GM21526 (cell line): ENCODE results near the gene BIK.
"Not testable (repeated sequence)": the region's sequence is repeated elsewhere in the genome, so short reads cannot be mapped to it uniquely, and the experiment has no call there.

Experiments used
- ATAC-seq: cut with Tn5 transposase; IDR thresholded peaks from one replicate; pipeline ENCODE4 v1.9.1; 2021; ENCODE audit warnings: moderate library complexity; ENCODE audit not compliant: unreplicated experiment, low FRiP score

The BIK gene

DNA sequence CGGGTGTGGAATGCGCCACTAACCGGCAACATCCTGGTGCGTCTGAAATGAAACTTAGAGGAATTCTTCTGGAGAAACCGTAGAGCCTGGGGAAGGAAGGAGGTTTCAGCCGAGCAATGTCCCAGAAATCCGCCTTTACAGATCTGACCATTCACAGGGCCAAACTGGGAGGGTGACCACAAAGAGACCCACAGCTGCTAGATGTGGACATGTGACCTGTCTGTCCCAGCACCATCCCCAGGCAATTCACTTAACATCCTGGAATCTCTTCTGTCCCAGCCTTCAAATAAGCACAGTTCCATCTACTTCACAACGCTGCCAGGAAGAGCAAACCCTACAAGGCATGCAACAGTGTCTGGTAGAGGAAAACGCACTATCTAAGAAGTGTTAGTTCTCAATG, 22.9 kb downstream of the BIK start:
- no peak for ATAC-seq

DNA sequence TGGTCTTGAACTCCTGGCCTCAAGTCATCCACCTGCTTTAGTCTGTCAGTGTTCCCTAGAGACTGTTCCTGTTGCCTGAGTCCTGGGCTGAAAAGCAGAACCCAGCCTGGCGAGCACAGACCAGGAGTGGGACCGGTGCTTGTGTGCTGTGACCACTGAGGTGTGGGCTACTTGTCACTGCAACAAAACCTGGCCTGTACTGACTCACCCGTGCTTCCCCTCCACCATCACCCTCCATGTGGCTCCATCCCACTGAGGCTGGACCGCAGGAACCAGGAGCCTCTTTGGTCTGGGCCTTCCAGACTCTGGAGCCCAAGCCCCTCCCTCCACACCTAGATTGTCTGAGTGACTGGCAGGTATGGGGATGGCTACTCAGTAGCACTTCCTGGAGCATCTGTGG, 24.0 kb downstream of the BIK start:
- no peak for ATAC-seq

DNA sequence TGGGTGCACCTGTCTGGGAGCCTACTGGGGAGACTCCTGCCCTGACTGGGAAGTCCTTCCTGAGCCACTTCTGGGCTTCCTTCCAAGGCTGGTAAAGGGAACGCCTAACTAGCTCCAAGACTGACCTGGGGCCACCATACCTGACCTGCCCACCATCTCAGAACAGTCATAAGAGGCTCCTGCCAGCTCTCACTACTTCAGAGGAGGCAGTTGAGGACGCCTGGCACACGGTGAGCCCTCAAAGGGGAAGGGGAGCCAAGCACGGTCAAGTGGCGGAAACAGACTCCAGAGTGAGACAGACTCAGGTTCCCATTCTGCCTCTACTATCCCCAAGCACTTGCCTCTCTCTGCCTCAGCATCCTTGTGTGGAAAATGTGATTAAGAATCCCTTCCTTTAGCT, 25.0 kb downstream of the BIK start:
- ATAC-seq = no peak

DNA sequence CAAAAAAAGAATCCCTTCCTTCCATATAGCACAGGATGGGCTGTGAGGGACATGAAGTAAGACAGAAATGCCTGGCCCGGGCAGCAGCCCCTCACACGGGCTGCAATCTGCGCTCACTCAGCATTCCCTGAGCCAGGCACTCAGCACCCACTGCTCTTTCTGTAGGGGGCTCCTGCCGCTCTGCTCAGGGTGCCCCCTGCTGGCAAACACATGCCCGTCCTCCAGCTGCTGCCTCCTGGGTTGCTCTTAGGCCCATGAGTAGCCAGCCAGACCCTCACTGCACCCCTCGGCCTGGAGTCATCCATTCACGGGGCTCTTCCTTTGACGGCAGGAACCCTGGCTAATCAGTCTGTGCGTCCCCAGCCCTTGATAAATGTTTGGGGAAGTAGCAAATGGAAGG, 25.7 kb downstream of the BIK start:
- ATAC-seq = no peak

DNA sequence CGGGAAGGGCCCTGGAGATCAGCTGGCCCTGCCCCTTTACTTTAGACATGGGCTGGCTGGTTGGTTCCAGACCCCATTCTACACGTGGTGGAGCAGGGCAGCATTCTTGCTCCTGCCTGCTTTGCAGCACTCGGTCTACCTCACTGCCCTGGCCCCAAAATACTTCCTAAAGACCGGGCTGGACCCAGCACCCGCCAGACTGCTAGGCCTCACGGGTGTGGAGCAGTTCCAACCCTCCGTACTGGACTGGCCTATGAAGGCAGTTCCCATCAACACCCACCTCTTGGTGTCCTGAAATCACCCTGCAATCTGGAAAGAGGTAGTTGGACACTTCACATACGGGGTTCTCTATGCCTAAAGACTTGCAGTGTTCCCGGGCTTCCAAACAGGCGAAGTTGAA, 26.3 kb downstream of the BIK start:
- ATAC-seq = no peak

DNA sequence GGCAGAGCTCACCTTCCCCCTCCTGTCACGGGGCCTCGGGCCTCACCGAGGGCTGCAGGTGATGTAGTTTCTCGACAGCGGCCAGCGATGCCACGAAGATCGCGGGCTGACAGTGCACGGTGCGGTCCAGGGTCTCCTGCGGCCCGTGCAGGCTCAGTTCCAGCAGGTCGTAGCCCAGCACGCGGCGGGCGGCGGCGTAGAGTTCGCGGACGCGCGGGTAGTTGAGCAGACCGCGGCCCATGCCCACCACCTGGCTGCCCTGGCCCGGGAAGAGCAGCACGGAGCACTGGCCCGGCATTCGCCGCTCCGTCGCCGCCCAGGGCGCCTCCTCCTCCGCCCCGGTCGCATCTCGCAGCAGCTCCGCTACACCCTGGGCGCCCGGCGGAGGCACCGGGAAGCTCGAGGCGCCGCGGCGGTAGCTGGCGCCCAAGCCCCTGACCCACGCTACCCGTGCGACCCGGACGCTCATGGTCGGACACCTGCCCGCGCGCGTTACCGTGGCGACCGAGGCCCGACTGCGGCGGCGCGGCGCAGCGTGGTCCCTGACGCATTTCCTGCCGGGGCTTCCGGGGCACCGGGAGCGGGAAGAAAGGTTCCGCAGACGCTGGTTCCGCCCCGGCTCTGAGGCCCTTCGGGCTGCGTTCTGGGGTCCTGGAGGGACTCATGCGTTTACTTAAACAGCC, 32.5 kb downstream of the BIK start, which contains the start of gene MCAT:
Gene MCAT, minus strand, starts transcription at position 519 of the 683 bp plus-strand sequence. Its CDS starts 50 bp downstream, at position 469.
- ATAC-seq = peak; percentile 66

DNA sequence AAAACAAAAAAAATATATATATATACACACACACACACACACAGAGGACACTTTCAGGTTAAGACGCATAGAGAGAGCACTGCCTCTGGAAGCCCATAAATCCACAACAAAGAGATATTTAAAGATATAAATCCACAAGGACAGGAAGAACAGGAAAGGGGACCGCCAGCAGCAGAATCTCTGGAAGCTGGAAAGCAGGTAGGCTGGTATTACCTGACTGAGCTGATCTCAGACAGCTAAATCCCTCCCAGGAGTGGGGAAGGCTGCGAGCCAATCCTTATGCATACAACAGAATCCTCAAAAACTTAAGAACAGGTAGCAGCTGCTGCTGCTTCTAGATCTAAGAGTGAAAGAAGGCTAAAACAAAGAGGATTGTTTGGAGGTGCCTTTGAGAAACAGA, 34.4 kb downstream of the BIK start:
- ATAC-seq = no peak

DNA sequence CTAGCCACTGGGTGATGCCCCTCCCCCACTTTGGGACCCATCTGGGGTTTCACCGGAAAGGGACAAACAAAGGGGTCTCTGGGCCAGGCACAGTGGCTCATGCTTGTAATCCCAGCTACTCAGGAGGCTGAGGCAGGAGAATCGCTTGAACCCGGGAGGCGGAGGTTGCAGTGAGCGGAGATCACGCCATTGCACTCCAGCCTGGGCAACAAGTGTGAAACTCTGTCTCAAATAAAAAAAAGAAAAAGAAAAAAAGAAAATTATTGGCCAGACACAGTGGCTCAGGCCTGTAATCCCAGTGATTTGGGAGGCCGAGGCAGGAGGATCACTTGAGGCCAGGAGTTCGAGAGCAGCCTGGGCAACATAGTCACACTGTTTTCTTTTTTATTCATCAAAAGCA, 34.8 kb downstream of the BIK start:
- ATAC-seq = not testable (repeated sequence)

DNA sequence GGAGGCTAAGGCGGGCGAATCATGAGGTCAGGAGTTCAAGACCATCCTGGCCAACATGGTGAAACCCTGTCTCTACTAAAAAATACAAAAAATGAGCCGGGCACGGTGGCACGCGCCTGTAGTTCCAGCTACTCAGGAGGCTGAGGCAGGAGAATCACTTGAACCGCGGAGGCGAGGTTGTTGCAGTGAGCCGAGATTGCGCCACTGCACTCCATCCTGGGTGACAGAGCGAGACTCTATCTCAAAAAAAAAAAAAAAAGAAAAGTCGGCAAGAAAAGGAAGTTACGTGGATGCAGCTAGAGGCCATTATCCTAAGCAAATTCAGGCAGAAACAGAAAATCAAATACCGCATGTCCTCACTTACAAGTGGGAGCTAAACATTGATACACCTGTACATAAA, 35.8 kb downstream of the BIK start:
- not testable (repeated sequence) for ATAC-seq

DNA sequence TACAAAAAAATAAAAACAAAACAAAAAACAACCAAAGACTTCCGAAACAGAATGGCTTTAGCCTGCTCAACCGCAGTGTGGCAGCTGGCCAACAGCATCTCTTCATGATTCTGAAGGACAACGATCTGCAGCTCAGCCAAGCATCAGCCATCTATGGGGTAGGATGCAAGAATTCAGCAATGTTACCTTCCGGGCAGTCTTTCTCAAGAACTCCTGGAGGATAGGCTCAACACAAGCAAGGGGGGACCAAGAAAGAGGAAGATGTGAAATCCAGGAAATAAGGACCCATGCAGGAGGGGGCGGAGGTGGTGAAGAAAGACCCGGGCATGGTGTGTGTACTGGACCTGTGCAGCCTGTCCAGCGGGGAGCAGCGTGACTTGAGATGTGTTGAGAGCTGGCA, 37.3 kb downstream of the BIK start:
- ATAC-seq = no peak

DNA sequence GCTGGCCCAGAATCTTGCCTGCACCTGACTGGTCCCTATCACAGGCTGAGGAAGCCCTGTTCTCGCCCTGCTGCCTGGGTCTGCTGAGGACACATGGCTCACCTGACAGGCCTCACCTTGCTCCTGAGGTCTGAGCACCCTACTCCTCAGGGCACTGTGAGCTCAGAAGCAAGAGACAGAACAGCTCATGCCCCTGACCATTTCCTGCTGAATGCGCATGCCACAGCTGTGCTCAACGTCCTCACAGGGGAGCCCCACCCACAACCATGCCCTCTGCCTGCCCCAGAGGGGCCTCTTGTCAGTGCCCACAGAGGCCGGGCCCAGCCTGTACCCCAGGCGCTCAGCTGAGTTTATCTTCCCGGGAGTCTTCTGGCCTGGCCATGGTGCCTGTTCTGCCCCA, 38.0 kb downstream of the BIK start:
- no peak for ATAC-seq

DNA sequence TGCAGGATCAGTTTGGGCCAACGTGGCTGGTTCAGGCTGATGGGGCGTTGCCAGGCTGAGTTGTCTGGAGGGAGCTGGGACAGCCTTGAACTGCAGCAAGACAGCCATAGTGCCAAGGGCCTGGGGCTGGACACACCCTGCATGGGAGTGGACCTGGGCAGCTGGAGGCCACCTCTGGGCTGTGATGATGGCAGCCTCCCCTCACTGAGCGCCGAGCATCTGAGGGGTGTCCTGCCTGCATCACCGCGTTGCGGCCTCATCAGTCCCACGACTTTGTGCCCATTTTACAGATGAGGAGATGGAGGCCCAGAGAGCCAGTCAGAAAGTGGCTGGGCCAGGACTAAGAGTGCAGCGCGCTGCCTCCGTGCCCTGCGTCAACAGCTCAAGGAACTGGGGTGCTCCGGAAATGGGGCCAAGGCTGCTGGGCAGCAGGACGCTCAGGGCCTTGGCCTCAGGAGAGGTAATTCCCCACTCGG, 40.2 kb downstream of the BIK start:
- ATAC-seq = no peak

DNA sequence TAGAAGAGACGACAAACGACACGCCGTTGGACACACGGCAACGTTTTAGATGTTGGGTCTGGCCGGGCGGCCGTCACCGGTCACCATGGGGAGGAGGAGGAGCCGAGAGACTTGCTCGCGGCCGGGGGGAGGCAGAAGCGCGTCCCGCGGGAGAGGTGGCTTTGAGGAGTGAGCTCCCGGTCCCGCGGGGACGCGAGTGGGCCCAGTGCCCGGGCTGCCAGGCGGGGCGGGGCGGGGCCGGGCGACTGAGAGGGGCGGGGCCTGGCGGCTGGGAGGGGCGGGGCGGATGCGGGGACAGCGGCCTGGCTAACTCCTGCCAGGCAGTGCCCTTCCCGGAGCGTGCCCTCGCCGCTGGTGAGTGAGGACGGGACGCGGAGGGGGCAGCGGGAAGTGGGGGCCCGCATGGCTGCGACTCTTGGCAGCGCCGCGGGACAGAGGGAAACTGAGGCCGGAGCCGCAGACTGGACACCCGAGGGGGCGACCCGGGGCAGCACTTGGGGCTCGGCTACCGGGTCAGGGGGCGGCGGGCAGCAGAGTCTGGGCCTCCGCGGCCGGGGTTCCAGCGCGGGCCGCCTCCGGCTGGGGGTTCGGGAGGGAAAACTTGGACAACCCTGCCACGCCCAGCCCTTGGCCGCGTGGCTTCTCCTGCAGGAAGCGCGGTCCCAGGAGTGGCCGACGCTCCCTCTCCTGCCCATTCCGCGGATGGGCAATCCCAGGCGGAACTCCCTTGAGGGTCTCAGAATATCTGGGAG, 40.9 kb downstream of the BIK start, which contains the start of gene TSPO:
Gene TSPO, plus strand, starts transcription at position 309 of the 752 bp plus-strand sequence. CDS start 7,680 bp downstream, outside the sequence.
- no peak for ATAC-seq

DNA sequence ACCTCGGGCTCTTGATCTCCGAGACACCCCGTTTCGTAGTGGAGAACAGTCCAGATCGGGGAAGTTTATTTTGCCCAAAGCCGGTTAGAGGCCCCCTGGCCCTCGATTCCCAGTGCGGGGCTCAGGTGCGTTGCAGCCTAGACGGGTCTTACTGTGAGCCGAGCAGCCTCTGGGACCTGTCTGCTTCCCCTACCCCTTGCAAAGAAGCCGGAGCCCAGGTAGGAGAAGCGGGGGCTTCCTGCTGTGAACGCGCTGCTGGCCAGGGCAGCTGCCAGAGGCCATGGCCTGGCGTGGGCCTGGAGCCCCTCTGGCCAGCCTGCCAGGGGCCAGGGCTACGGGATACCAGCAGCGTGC, 41.4 kb downstream of the BIK start:
- ATAC-seq = no peak

DNA sequence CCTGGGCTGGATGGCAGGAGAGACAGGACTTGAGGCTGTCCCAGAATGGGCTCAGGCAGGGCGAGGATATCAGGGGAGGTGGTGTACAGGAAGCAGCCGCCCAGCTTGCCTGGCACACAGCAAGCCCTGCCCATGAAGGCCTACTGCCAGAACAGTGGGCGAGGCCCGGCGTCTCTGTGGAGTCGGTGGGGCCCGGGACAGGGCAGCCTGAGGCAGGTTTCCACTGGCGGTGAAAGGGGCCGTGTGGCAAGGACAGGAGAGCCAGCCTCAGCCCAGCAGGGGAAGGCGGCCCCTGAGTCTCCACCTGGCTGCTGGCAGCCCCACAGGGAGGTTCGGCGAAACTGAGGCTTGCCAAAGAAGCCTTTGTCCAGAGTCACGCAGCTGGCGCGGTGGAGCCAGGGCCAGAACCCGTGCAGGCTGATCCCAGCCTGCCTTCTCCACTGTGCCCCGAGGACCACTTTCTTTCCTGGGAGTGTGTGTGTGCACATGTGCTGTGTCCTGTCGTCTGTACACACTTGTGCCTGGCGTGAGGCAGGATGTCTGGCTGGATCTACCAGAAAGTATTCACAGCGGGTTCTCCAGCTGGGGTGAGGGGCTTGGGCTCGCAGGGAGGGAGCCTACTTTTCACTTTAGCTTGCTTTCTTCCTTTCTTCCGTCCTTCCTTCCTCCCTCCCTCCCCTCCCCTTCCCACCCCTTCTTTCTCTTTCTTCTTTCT, 42.0 kb downstream of the BIK start:
- no peak for ATAC-seq

DNA sequence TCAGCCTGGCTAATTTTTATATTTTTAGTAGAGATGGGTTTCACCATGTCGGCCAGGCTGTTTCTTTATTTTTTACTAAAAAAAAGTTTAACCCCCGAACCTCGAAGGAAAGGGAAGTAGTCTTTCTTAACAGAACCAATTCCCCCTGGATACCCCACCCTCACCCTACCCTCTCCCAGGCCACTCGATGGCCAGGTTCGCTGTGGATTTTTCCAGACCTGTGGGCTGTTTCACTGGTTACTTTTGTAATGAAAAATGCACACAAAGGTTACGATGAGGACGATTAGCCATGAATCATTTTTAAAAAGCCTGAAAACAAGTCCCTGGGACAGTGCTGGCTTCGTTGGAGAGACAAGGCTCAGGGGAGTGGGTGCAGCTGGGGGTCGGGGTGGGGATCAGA, 43.3 kb downstream of the BIK start:
- no peak for ATAC-seq

DNA sequence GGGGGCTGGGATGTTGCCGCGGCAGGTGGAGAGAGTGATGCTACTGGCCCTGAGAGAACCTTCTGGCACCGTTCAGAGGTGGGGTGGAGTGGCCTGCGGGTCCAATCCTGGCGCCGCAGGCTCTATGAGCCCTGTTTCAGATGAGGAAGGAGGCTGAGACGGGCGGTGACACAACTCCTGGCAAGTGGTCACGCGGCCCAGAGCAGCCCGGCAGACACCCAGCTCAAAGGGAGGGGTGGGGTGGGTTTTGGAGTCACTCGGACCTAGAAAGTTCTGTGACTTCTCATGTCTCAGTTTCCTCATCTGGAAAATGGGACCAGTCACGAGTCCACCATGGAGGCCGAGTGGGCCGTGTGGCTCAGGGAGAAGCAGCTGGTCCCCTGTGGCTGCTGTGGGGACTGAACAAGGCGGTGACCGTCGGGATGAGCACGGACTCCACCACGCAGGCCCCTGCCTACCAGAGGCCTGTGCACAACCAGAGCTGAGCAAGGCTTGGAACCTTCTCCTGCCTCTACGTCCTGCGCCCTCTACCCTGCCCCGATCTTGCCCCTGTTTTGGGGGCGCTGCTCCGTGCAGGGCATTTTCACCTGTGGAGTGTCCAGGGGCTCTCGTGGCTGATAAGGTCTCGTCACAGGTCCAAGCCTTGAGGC, 44.5 kb downstream of the BIK start:
- ATAC-seq = no peak

DNA sequence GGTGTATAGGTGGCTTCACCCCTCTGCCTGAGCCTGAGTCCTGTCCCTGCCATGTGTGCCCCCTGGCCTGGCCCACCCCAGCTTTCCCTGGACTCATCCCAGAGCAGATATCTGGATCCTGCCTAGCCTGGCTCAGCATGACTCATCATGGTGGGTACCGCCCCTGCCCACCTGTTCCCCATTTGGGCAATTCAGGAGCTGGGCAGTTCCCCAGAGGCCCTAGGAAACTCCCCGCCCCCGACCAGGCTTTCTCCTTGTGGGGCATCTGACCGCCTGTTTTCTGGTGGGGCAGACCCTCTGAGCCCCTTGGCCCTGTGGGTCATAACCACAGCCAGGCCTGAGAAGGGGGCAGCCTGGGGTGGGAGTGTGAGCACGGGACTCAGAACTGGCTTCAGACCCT, 45.2 kb downstream of the BIK start:
- ATAC-seq = no peak

DNA sequence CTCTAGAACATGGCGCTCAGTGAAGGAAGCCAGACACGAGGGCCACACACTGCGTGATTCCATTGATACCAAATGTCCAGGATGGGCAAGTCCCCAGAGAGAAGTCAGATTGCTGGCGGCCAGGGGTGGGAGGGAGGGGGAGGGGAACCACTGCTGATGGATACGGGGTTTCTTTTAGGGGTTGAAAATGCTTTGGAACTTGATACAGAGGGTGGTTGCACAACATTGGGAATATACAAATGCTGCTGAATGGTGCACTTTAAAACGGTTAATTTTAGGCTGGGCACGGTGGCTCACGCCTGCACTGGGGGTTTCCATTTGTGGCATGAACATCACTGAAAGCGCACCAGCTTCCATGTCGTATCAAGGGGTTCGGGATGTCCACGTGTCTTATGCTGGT, 45.9 kb downstream of the BIK start:
- ATAC-seq = no peak

DNA sequence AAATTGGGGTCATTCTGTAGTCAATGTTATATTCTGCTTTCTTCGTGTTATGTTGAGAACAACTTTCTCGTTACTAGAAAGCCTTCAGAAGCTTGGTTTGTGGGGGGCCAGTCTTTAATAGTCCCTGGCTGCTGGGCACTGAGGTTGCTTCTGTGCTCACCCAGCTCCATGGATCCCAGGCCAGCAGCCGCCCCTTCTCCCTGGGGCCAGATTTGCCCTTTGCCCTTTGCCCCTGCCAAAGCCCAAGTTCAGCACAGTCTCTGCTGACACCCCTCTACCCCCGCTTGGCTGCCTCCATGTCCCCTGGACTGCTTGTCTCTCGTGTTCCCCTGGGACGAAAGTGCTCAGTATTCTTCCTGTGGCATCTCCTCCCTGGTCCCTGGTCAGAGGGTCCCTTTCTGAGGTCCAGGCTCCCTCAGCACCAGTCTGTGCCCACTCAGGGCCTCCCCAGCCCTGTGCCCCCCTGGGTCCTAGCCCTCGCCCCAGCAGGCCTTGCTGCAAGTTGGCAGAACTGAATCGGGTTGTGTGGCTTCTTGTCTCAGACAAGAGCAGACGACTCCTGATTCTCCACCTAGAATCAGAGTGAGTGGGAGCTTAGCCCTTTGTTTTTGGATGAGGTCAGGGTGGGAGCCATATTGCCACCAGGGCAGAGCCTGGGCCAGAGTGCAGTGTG, 47.5 kb downstream of the BIK start:
- ATAC-seq = no peak
